ENCODE measurements around the gene DOCK3.
A peak's percentile ranks its signal among the peaks of the same experiment; 100 is the strongest.
"Not testable (repeated sequence)": the region's sequence is repeated elsewhere in the genome, so short reads cannot be mapped to it uniquely, and the experiment has no call there.

DOCK3 gene

GRCh38 chr3:51368276-51368675 is 693.5 kb downstream of the DOCK3 start:
- H3K4me1 ChIP-seq (ENCODE audit: control insufficient read depth, low read depth, low read length); H3K9ac ChIP-seq (ENCODE audit: low read length); H3K79me2 ChIP-seq (ENCODE audit: control insufficient read depth, insufficient read depth, low read length); H3K79me1 ChIP-seq (ENCODE audit: low read length); H3K23ac ChIP-seq (ENCODE audit: low read length); H2AK5ac ChIP-seq (ENCODE audit: low read length); H3K36me3 ChIP-seq (ENCODE audit: control insufficient read depth, insufficient read depth, low read length); H2BK5ac ChIP-seq (ENCODE audit: low read length); H3K56ac ChIP-seq (ENCODE audit: low read length); H4K5ac ChIP-seq (ENCODE audit: low read length); H3K27me3 ChIP-seq (ENCODE audit: insufficient read depth, low read length, poor library complexity); H3K27ac ChIP-seq (ENCODE audit: low read depth, low read length); H3K18ac ChIP-seq (ENCODE audit: low read length); DNase-seq; H4K8ac ChIP-seq (ENCODE audit: low read depth, low read length); H2BK15ac ChIP-seq (replicated peaks; ENCODE audit: low read depth); H3K4ac ChIP-seq (ENCODE audit: low read depth, low read length); H3K4me2 ChIP-seq (ENCODE audit: low read length); H3K4me3 ChIP-seq (ENCODE audit: low read length); H2BK120ac ChIP-seq (ENCODE audit: low read depth, low read length): not testable (repeated sequence)
- WGBS (ENCODE audit: extremely low coverage, insufficient coverage, low lambda C conversion rate), result no CpG with 5 or more reads among the region's 8 CpGs

- DNase-seq, result peak; percentile 82
- no peak overlapping the region for H4K8ac ChIP-seq (ENCODE audit: low read depth, low read length)
Measured at GRCh38 chr3:51371943-51372557, 697.3 kb downstream of the DOCK3 start.

GRCh38 chr3:51373658-51374421 is 699.1 kb downstream of the DOCK3 start:
- Histone ChIP-seq H3K79me1 (ENCODE audit: low read length) (no peaks in the 10 kb centered on the region), H3K9ac (ENCODE audit: low read length) (no peak overlapping the region), H3K79me2 (ENCODE audit: control insufficient read depth, insufficient read depth, low read length) (no peaks in the 10 kb centered on the region), H2BK15ac (replicated peaks; ENCODE audit: low read depth) (no peak overlapping the region), H3K18ac (ENCODE audit: low read length) (no peak overlapping the region), H3K27me3 (ENCODE audit: insufficient read depth, low read length, poor library complexity) (no peaks in the 10 kb centered on the region), H3K4ac (ENCODE audit: low read depth, low read length) (no peak overlapping the region), H4K8ac (ENCODE audit: low read depth, low read length) (no peak overlapping the region), H2BK5ac (ENCODE audit: low read length) (no peak overlapping the region), H3K4me2 (ENCODE audit: low read length) (no peak overlapping the region), H3K36me3 (ENCODE audit: control insufficient read depth, insufficient read depth, low read length) (no peaks in the 10 kb centered on the region), H3K4me3 (ENCODE audit: low read length) (no peak overlapping the region), H3K23ac (ENCODE audit: low read length) (no peak overlapping the region), H4K5ac (ENCODE audit: low read length) (no peak overlapping the region), H2AK5ac (ENCODE audit: low read length) (no peak overlapping the region), H3K27ac (ENCODE audit: low read depth, low read length) (no peak overlapping the region), H3K4me1 (ENCODE audit: control insufficient read depth, low read depth, low read length) (no peaks in the 10 kb centered on the region), H2BK120ac (ENCODE audit: low read depth, low read length) (no peak overlapping the region), H3K56ac (ENCODE audit: low read length) (no peak overlapping the region)
- DNase-seq, result no peak
- no CpG with 5 or more reads among the region's 5 CpGs for WGBS (ENCODE audit: extremely low coverage, insufficient coverage, low lambda C conversion rate)

More at GRCh38 chr3:51371943-51372557, 697.3 kb downstream of the DOCK3 start:
- Histone ChIP-seq H3K4me3 (ENCODE audit: low read length) (no peak overlapping the region), H3K4ac (ENCODE audit: low read depth, low read length) (no peak overlapping the region), H3K4me2 (ENCODE audit: low read length) (no peak overlapping the region), H3K9ac (ENCODE audit: low read length) (no peak overlapping the region), H2BK120ac (ENCODE audit: low read depth, low read length) (no peak overlapping the region), H3K79me2 (ENCODE audit: control insufficient read depth, insufficient read depth, low read length) (no peaks in the 10 kb centered on the region), H3K18ac (ENCODE audit: low read length) (no peak overlapping the region), H4K5ac (ENCODE audit: low read length) (no peak overlapping the region), H2BK5ac (ENCODE audit: low read length) (no peak overlapping the region), H3K27ac (ENCODE audit: low read depth, low read length) (no peak overlapping the region), H3K36me3 (ENCODE audit: control insufficient read depth, insufficient read depth, low read length) (no peaks in the 10 kb centered on the region), H3K56ac (ENCODE audit: low read length) (no peak overlapping the region), H3K23ac (ENCODE audit: low read length) (no peak overlapping the region), H2AK5ac (ENCODE audit: low read length) (no peak overlapping the region), H3K27me3 (ENCODE audit: insufficient read depth, low read length, poor library complexity) (no peaks in the 10 kb centered on the region), H3K4me1 (ENCODE audit: control insufficient read depth, low read depth, low read length) (no peaks in the 10 kb centered on the region), H2BK15ac (replicated peaks; ENCODE audit: low read depth) (no peak overlapping the region), H3K79me1 (ENCODE audit: low read length) (no peaks in the 10 kb centered on the region)
- no CpG with 5 or more reads among the region's 4 CpGs for WGBS (ENCODE audit: extremely low coverage, insufficient coverage, low lambda C conversion rate)

GRCh38 chr3:51374456-51374855 is 699.7 kb downstream of the DOCK3 start:
- Histone ChIP-seq H4K8ac (ENCODE audit: low read depth, low read length) (no peak overlapping the region), H2BK15ac (replicated peaks; ENCODE audit: low read depth) (no peak overlapping the region), H3K4me2 (ENCODE audit: low read length) (no peak overlapping the region), H3K56ac (ENCODE audit: low read length) (no peak overlapping the region), H3K27me3 (ENCODE audit: insufficient read depth, low read length, poor library complexity) (no peaks in the 10 kb centered on the region), H2AK5ac (ENCODE audit: low read length) (no peak overlapping the region), H2BK5ac (ENCODE audit: low read length) (no peak overlapping the region), H3K79me2 (ENCODE audit: control insufficient read depth, insufficient read depth, low read length) (no peaks in the 10 kb centered on the region), H3K4me3 (ENCODE audit: low read length) (no peak overlapping the region), H3K4ac (ENCODE audit: low read depth, low read length) (no peak overlapping the region), H3K18ac (ENCODE audit: low read length) (no peak overlapping the region), H3K27ac (ENCODE audit: low read depth, low read length) (no peak overlapping the region), H4K5ac (ENCODE audit: low read length) (no peak overlapping the region), H3K36me3 (ENCODE audit: control insufficient read depth, insufficient read depth, low read length) (no peaks in the 10 kb centered on the region), H3K9ac (ENCODE audit: low read length) (no peak overlapping the region), H2BK120ac (ENCODE audit: low read depth, low read length) (no peak overlapping the region), H3K79me1 (ENCODE audit: low read length) (no peaks in the 10 kb centered on the region), H3K23ac (ENCODE audit: low read length) (no peak overlapping the region), H3K4me1 (ENCODE audit: control insufficient read depth, low read depth, low read length) (no peaks in the 10 kb centered on the region)
- no peak for DNase-seq
- no CpG with 5 or more reads among the region's 11 CpGs for WGBS (ENCODE audit: extremely low coverage, insufficient coverage, low lambda C conversion rate)

- H3K79me2 ChIP-seq (ENCODE audit: control insufficient read depth, insufficient read depth, low read length), result no peaks in the 10 kb centered on the region
- H2AK5ac ChIP-seq (ENCODE audit: low read length), result no peak overlapping the region
- no peak overlapping the region for H3K4me3 ChIP-seq (ENCODE audit: low read length)
- no peak overlapping the region for H4K8ac ChIP-seq (ENCODE audit: low read depth, low read length)
- no peak overlapping the region for H2BK15ac ChIP-seq (replicated peaks; ENCODE audit: low read depth)
- H3K79me1 ChIP-seq (ENCODE audit: low read length), result no peaks in the 10 kb centered on the region
- no peak overlapping the region for H3K23ac ChIP-seq (ENCODE audit: low read length)
- no peak overlapping the region for H3K4me2 ChIP-seq (ENCODE audit: low read length)
- no peak overlapping the region for H2BK5ac ChIP-seq (ENCODE audit: low read length)
- no peaks in the 10 kb centered on the region for H3K36me3 ChIP-seq (ENCODE audit: control insufficient read depth, insufficient read depth, low read length)
- H3K27me3 ChIP-seq (ENCODE audit: insufficient read depth, low read length, poor library complexity), result no peaks in the 10 kb centered on the region
- DNase-seq, result no peak
- H3K4me1 ChIP-seq (ENCODE audit: control insufficient read depth, low read depth, low read length), result no peaks in the 10 kb centered on the region
- H4K5ac ChIP-seq (ENCODE audit: low read length), result no peak overlapping the region
- no peak overlapping the region for H3K4ac ChIP-seq (ENCODE audit: low read depth, low read length)
- H3K27ac ChIP-seq (ENCODE audit: low read depth, low read length), result no peak overlapping the region
- H3K56ac ChIP-seq (ENCODE audit: low read length), result no peak overlapping the region
- H3K18ac ChIP-seq (ENCODE audit: low read length), result no peak overlapping the region
- no peak overlapping the region for H3K9ac ChIP-seq (ENCODE audit: low read length)
- no peak overlapping the region for H2BK120ac ChIP-seq (ENCODE audit: low read depth, low read length)
Measured at GRCh38 chr3:51375136-51375535, 700.4 kb downstream of the DOCK3 start.

- H3K4ac ChIP-seq (ENCODE audit: low read depth, low read length), result no peak overlapping the region
- H3K9ac ChIP-seq (ENCODE audit: low read length), result no peak overlapping the region
- DNase-seq, result no peak
- no peak overlapping the region for H2BK5ac ChIP-seq (ENCODE audit: low read length)
- no peak overlapping the region for H2BK120ac ChIP-seq (ENCODE audit: low read depth, low read length)
- H3K79me2 ChIP-seq (ENCODE audit: control insufficient read depth, insufficient read depth, low read length), result no peaks in the 10 kb centered on the region
- H4K8ac ChIP-seq (ENCODE audit: low read depth, low read length), result no peak overlapping the region
- WGBS (ENCODE audit: extremely low coverage, insufficient coverage, low lambda C conversion rate), result no CpG with 5 or more reads among the region's 8 CpGs
- H3K27ac ChIP-seq (ENCODE audit: low read depth, low read length), result no peak overlapping the region
- H3K4me2 ChIP-seq (ENCODE audit: low read length), result no peak overlapping the region
- no peaks in the 10 kb centered on the region for H3K36me3 ChIP-seq (ENCODE audit: control insufficient read depth, insufficient read depth, low read length)
- H2AK5ac ChIP-seq (ENCODE audit: low read length), result no peak overlapping the region
- H3K18ac ChIP-seq (ENCODE audit: low read length), result no peak overlapping the region
- no peaks in the 10 kb centered on the region for H3K4me1 ChIP-seq (ENCODE audit: control insufficient read depth, low read depth, low read length)
- no peaks in the 10 kb centered on the region for H3K79me1 ChIP-seq (ENCODE audit: low read length)
- no peak overlapping the region for H3K56ac ChIP-seq (ENCODE audit: low read length)
- H3K27me3 ChIP-seq (ENCODE audit: insufficient read depth, low read length, poor library complexity), result no peaks in the 10 kb centered on the region
- no peak overlapping the region for H4K5ac ChIP-seq (ENCODE audit: low read length)
- no peak overlapping the region for H3K23ac ChIP-seq (ENCODE audit: low read length)
- no peak overlapping the region for H3K4me3 ChIP-seq (ENCODE audit: low read length)
- no peak overlapping the region for H2BK15ac ChIP-seq (replicated peaks; ENCODE audit: low read depth)
Measured at GRCh38 chr3:51375571-51375970, 700.8 kb downstream of the DOCK3 start.

Data from mesendoderm (in vitro differentiated cells).